GM12878 (cell line): Measurements from ENCODE around the gene ZNF140. TPM values are rescaled to one million over a fixed set of nuclear protein-coding genes. Genes with fewer than 3 reads are reported as not detected.

Source experiments
- BCL11A ChIP-seq: IDR thresholded peaks from 2 replicates; pipeline ENCODE4 v1.6.1; 2011; ENCODE audit warnings: low read depth, low read length
- CEBPB ChIP-seq, 2 experiments: fragments of 150-350 bp in 1 of 2; IDR thresholded peaks; 2 replicates each; pipeline ENCODE4 v1.6.1; 2012 to 2014; ENCODE audit warnings: low read depth in 2 of 2, low read length in 2 of 2, borderline replicate concordance in 1 of 2, inconsistent platforms in 1 of 2
- EGR1 ChIP-seq, 2 experiments: IDR thresholded peaks; 1 replicate in 1 of 2; 2 replicates in 1 of 2; pipeline ENCODE4 v1.6.1; 2011 to 2012; ENCODE audit warnings: low read depth in 2 of 2, low read length in 2 of 2, borderline replicate concordance in 1 of 2, mild to moderate bottlenecking in 1 of 2, moderate library complexity in 1 of 2
- FOXM1 ChIP-seq: IDR thresholded peaks from 2 replicates; pipeline ENCODE4 v1.6.1; 2012; ENCODE audit warnings: low read depth, mild to moderate bottlenecking, inconsistent platforms, low read length, moderate library complexity
- GABPA ChIP-seq: IDR thresholded peaks from 2 replicates; pipeline ENCODE4 v1.6.1; 2014; ENCODE audit warnings: antibody characterized with exemption, low read depth, mild to moderate bottlenecking, inconsistent platforms
- MEF2A ChIP-seq: IDR thresholded peaks from 2 replicates; pipeline ENCODE4 v1.6.1; 2011; ENCODE audit warnings: low read depth, mild to moderate bottlenecking, low read length, moderate library complexity; ENCODE audit not compliant: insufficient read depth
- MXI1 ChIP-seq: fragments of 150-350 bp; IDR thresholded peaks from 2 replicates; pipeline ENCODE4 v1.6.1; 2011; ENCODE audit warnings: low read depth, mild to moderate bottlenecking, inconsistent platforms, low read length, improper control_type of control experiment
- NRF1 ChIP-seq: conservative IDR thresholded peaks from 2 replicates; pipeline ENCODE4 v1.6.1; 2011; ENCODE audit warnings: mild to moderate bottlenecking, low read depth, low read length, improper control_type of control experiment
- PAX5 ChIP-seq: IDR thresholded peaks from 2 replicates; pipeline ENCODE4 v1.6.1; 2011; ENCODE audit warnings: low read depth, low read length, borderline replicate concordance
- POLR2AphosphoS5 ChIP-seq: IDR thresholded peaks from 2 replicates; pipeline ENCODE4 v1.6.1; 2011; ENCODE audit warnings: mild to moderate bottlenecking, low read length, inconsistent platforms
- RAD51 ChIP-seq: fragments of 450-650 bp; IDR thresholded peaks from 2 replicates; pipeline ENCODE4 v1.6.1; 2016; ENCODE audit warnings: moderate library complexity, mild to moderate bottlenecking, inconsistent platforms
- SIN3A ChIP-seq: IDR thresholded peaks from 2 replicates; pipeline ENCODE4 v1.6.1; 2012; ENCODE audit warnings: low read depth, low read length, improper control_type of control experiment
- SRF ChIP-seq, 2 experiments: IDR thresholded peaks; 2 replicates each; pipeline ENCODE4 v1.6.1; 2011; ENCODE audit warnings: low read depth in 2 of 2, low read length in 2 of 2, mild to moderate bottlenecking in 1 of 2, moderate library complexity in 1 of 2
- ZBED1 ChIP-seq: IDR thresholded peaks from 2 replicates; pipeline ENCODE4 v1.6.1; 2016; ENCODE audit warnings: borderline replicate concordance
- polyA plus RNA-seq, 11 experiments: library from polyadenylated mRNA; depleted of rRNA in 4 of 11; unstranded in 6 of 11; stranded (reverse) in 5 of 11; fragments of >200 nt; fragmentation: Nextera tagmentation in 4 of 11; fragmentation: Illumina TruSeq in 1 of 11; extraction: Ambion mirVana in 4 of 11; extraction: Trizol in 1 of 11; gene quantifications; 1 replicate in 1 of 11; 2 replicates in 10 of 11; pipeline versions ENCODE4 v1.2.1 to v1.2.3, GENCODE V29; 2011 to 2016; ENCODE audit warnings: inconsistent platforms in 2 of 11, missing spikeins in 2 of 11, low read depth in 1 of 11
- total RNA-seq, 4 experiments: library from RNA; depleted of rRNA in 3 of 4; stranded (reverse); fragments of >200 nt in 3 of 4; fragmentation: Illumina TruSeq in 1 of 4; extraction: Trizol in 1 of 4; gene quantifications; 2 replicates each; pipeline versions ENCODE4 v1.2.1 to v1.2.3, GENCODE V29; 2013 to 2021
- TF ChIP-seq, protein P1 (sequence below): IDR thresholded peaks from 2 replicates; pipeline ENCODE4 v1.6.1; 2012; ENCODE audit warnings: low read length, inconsistent platforms
- TF ChIP-seq, protein P2 (sequence below): IDR thresholded peaks from 2 replicates; pipeline ENCODE4 v1.6.1; 2011; ENCODE audit warnings: borderline replicate concordance, low read depth, mild to moderate bottlenecking, moderate library complexity, low read length; ENCODE audit not compliant: insufficient read depth, poor library complexity, severe bottlenecking
- TF ChIP-seq, protein P3 (sequence below): IDR thresholded peaks from 2 replicates; pipeline ENCODE4 v1.6.1; 2011; ENCODE audit warnings: low read depth, low read length, improper control_type of control experiment, borderline replicate concordance

ZNF140 gene
- total and polyA plus RNA-seq, 10 of the 15 experiments (the other 5 are each of a cell fraction or from before 2014, with no cell fraction given): 6.8 to 21.2 (median 14.7) TPM

DNA sequence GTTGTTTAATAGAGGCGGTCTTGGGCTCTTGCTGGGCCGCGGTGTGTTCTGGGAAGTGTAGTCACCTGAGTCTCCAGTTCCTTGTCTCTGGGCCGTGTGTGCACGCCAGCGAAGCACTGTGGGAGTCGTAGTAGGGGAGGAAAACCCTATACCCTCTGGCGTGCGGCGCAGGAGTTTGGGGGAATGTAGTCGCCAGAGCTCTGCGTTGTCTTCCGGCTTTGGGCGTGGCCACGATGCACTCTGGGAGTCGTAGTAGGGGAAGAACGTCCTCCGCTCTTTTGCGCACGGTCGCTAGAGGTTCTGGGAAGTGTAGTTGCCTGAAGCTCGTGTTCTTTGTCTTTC lies 726 bp upstream of the ZNF140 start (continued):
- TF ChIP-seq GABPA (peak; percentile 89), CEBPB (IDR thresholded peaks at IDR 0.05; ENCODE audit: borderline replicate concordance in 1 of 2, low read depth in 2 of 2, low read length in 2 of 2) (no peak), POLR2AphosphoS5 (no peak), NRF1 (peak; percentile 36), ZBED1 (no peak), PAX5 (peak; percentile 60; the same call in 1 of the 2 replicates), MXI1 (peak; percentile 62; the same call in 1 of the 2 replicates), FOXM1 (no peak), SIN3A (no peak; the same call in 1 of the 2 replicates), RAD51 (0 out of 2 replicates have a peak, but pooled peaks have one; percentile 35), MEF2A (no peak), BCL11A (no peak), SRF (IDR thresholded peaks at IDR 0.05; ENCODE audit: low read depth in 2 of 2, low read length in 2 of 2) (peak in 1 of 2 experiments; percentile 84; a peak in 3 of 4 replicates), EGR1 (IDR thresholded peaks at IDR 0.05; ENCODE audit: borderline replicate concordance in 1 of 2, low read depth in 2 of 2, low read length in 2 of 2) (0 out of 3 replicates have a peak, but pooled peaks of 1 of the 2 experiments have one; percentile 6)
- TF ChIP-seq, protein P1, sequence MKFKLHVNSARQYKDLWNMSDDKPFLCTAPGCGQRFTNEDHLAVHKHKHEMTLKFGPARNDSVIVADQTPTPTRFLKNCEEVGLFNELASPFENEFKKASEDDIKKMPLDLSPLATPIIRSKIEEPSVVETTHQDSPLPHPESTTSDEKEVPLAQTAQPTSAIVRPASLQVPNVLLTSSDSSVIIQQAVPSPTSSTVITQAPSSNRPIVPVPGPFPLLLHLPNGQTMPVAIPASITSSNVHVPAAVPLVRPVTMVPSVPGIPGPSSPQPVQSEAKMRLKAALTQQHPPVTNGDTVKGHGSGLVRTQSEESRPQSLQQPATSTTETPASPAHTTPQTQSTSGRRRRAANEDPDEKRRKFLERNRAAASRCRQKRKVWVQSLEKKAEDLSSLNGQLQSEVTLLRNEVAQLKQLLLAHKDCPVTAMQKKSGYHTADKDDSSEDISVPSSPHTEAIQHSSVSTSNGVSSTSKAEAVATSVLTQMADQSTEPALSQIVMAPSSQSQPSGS: no peak
- TF ChIP-seq, protein P2, sequence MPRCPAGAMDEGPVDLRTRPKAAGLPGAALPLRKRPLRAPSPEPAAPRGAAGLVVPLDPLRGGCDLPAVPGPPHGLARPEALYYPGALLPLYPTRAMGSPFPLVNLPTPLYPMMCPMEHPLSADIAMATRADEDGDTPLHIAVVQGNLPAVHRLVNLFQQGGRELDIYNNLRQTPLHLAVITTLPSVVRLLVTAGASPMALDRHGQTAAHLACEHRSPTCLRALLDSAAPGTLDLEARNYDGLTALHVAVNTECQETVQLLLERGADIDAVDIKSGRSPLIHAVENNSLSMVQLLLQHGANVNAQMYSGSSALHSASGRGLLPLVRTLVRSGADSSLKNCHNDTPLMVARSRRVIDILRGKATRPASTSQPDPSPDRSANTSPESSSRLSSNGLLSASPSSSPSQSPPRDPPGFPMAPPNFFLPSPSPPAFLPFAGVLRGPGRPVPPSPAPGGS: no peak
- TF ChIP-seq, protein P3, sequence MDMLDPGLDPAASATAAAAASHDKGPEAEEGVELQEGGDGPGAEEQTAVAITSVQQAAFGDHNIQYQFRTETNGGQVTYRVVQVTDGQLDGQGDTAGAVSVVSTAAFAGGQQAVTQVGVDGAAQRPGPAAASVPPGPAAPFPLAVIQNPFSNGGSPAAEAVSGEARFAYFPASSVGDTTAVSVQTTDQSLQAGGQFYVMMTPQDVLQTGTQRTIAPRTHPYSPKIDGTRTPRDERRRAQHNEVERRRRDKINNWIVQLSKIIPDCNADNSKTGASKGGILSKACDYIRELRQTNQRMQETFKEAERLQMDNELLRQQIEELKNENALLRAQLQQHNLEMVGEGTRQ: no peak
- TF ChIP-seq, all 136 proteins: peak for 37
